ENCODE measurements around the gene EFHC1. TPM values are rescaled to one million over a fixed set of nuclear protein-coding genes. Genes with fewer than 3 reads are reported as not detected.
A peak's percentile ranks its signal among the peaks of the same experiment; 100 is the strongest.

The EFHC1 gene
- total and polyA plus RNA-seq, 2 of the 13 experiments (the other 11 are each of a cell fraction or from before 2014, with no cell fraction given), result 23.4 to 29.5 TPM

DNA sequence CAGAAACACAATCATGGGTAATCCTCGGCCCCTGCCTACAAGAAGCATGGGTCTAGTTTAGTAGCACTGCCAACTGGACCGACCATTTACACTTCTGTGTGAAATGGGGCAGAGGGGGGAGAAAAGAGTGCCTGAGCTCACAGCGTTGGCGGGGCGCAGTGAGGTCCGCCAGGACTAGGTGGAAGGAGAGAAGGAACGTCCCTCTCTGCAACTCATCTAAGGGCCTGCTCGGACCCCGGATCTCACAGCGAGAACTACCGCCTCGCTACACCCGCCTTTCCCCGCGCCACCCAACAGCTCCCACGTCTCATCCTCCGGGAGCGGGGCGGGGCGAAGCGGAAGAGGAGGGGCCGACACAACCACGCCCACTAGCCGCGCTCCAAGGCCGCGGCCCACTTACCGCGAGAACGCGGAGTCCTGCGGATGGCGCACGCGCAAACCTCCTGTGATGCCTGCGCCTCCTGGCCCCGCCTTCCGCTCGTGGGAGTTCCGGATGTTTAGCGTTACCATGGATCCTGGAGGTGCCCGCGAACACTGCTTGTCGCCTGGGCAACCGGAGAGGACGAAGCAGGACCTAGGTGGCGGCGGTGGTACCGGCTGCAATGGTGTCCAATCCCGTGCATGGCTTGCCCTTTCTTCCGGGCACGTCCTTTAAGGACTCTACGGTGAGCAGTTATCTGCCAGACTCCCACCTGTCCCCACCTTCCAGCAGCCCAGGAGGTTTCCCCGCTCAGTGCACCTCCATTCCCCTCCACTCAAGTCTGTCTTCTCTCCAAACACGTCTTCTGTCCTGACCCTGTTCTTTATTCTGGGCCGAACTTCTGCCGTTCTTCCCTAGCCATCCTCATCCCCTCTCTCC, at the start of gene EFHC1 (continued):
- TF ChIP-seq ZSCAN29 (CRISPR knock-in tag; conservative IDR thresholded peaks at IDR 0.05) (peak; percentile 71; the same call in 1 of the 2 replicates), HES4 (CRISPR knock-in tag; IDR thresholded peaks at IDR 0.05; ENCODE audit: borderline replicate concordance) (no peak; the same call in 1 of the 2 replicates), ZSCAN9 (CRISPR knock-in tag; IDR thresholded peaks at IDR 0.05; ENCODE audit: borderline replicate concordance) (peak; percentile 89), FOXA1 (IDR thresholded peaks at IDR 0.05) (no peak), FOXA1 (CRISPR knock-in tag; IDR thresholded peaks at IDR 0.05) (no peak), PLRG1 (conservative IDR thresholded peaks at IDR 0.05) (no peak), ZNF484 (CRISPR knock-in tag; IDR thresholded peaks at IDR 0.05; ENCODE audit: borderline replicate concordance, low read depth) (no peak), IKZF1 (IDR thresholded peaks at IDR 0.05) (no peak), ZNF317 (CRISPR knock-in tag; IDR thresholded peaks at IDR 0.05) (peak; percentile 66; the same call in 1 of the 2 replicates), JUNB (CRISPR knock-in tag; IDR thresholded peaks at IDR 0.05; ENCODE audit: borderline replicate concordance) (no peak), ZNF296 (CRISPR knock-in tag; conservative IDR thresholded peaks at IDR 0.05) (no peak), MED1 (CRISPR knock-in tag; IDR thresholded peaks at IDR 0.05) (peak; percentile 78), CHD2 (IDR thresholded peaks at IDR 0.05; ENCODE audit: low read depth, low read length) (peak; percentile 100), GMEB2 (CRISPR knock-in tag; IDR thresholded peaks at IDR 0.05; ENCODE audit: low read depth) (no peak), GABPB1 (CRISPR knock-in tag; IDR thresholded peaks at IDR 0.05) (peak; percentile 97), SALL1 (CRISPR knock-in tag; IDR thresholded peaks at IDR 0.05) (peak; percentile 91), MIXL1 (CRISPR knock-in tag; IDR thresholded peaks at IDR 0.05) (peak; percentile 78), CENPX (CRISPR knock-in tag; IDR thresholded peaks at IDR 0.05) (no peak), ZKSCAN5 (CRISPR knock-in tag; IDR thresholded peaks at IDR 0.05) (no peak), HNRNPLL (IDR thresholded peaks at IDR 0.05; ENCODE audit: low read depth, low read length, poor library complexity, severe bottlenecking) (peak; percentile 87), POLR2A (IDR thresholded peaks at IDR 0.05; ENCODE audit: insufficient read depth in 1 of 2, low read depth in 2 of 2, low read length in 2 of 2) (peak; percentile 97 to 98), AGO2 (optimal IDR thresholded peaks at IDR 0.05; ENCODE audit: low read depth, low read length) (peak; percentile 79), ATF5 (CRISPR knock-in tag; IDR thresholded peaks at IDR 0.05; ENCODE audit: low read depth) (peak; percentile 94; the same call in 1 of the 2 replicates), ZNF597 (CRISPR knock-in tag; IDR thresholded peaks at IDR 0.05) (no peak), MED8 (CRISPR knock-in tag; IDR thresholded peaks at IDR 0.05; ENCODE audit: insufficient replicate concordance) (peak; percentile 73), ARID2 (CRISPR knock-in tag; IDR thresholded peaks at IDR 0.05; ENCODE audit: borderline replicate concordance) (peak; percentile 62; the same call in 1 of the 2 replicates)
